Measurements from ENCODE around the gene MATR3. TPM values are rescaled to one million over a fixed set of nuclear protein-coding genes. Genes with fewer than 3 reads are reported as not detected.

Gene MATR3, protein sequence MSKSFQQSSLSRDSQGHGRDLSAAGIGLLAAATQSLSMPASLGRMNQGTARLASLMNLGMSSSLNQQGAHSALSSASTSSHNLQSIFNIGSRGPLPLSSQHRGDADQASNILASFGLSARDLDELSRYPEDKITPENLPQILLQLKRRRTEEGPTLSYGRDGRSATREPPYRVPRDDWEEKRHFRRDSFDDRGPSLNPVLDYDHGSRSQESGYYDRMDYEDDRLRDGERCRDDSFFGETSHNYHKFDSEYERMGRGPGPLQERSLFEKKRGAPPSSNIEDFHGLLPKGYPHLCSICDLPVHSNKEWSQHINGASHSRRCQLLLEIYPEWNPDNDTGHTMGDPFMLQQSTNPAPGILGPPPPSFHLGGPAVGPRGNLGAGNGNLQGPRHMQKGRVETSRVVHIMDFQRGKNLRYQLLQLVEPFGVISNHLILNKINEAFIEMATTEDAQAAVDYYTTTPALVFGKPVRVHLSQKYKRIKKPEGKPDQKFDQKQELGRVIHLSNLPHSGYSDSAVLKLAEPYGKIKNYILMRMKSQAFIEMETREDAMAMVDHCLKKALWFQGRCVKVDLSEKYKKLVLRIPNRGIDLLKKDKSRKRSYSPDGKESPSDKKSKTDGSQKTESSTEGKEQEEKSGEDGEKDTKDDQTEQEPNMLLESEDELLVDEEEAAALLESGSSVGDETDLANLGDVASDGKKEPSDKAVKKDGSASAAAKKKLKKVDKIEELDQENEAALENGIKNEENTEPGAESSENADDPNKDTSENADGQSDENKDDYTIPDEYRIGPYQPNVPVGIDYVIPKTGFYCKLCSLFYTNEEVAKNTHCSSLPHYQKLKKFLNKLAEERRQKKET
- 100 to 1,000 TPM in 4 of 5 donors, 10 to 100 TPM in 1; 73.6 to 352 (median 176) TPM for total RNA-seq
- 10 to 100 TPM; 68.2 to 86.0 (median 73.9) TPM for polyA plus RNA-seq
- long read RNA-seq, donor 1, full-length matches to known transcripts: 4 of 90 reads
- long read RNA-seq, donor 1, partial matches to known transcripts: 86 of 90 reads
- long read RNA-seq, donor 1, other reads (novel, unspliced or antisense): 0 of 90 reads
- long read RNA-seq, donor 2, full-length matches to known transcripts: 16 of 102 reads
- long read RNA-seq, donor 2, partial matches to known transcripts: 86 of 102 reads
- long read RNA-seq, donor 2, other reads (novel, unspliced or antisense): 0 of 102 reads
- long read RNA-seq, donor 3, full-length matches to known transcripts: 4 of 96 reads
- long read RNA-seq, donor 3, partial matches to known transcripts: 92 of 96 reads
- long read RNA-seq, donor 3, other reads (novel, unspliced or antisense): 0 of 96 reads
- long read RNA-seq, donor 4, full-length matches to known transcripts: 4 of 4 reads
- long read RNA-seq, donor 4, partial matches to known transcripts: 0 of 4 reads
- long read RNA-seq, donor 4, other reads (novel, unspliced or antisense): 0 of 4 reads
- long read RNA-seq, donor 5, full-length matches to known transcripts: 18 of 97 reads
- long read RNA-seq, donor 5, partial matches to known transcripts: 79 of 97 reads
- long read RNA-seq, donor 5, other reads (novel, unspliced or antisense): 0 of 97 reads
- long read RNA-seq, donor 6, full-length matches to known transcripts: 41 of 321 reads
- long read RNA-seq, donor 6, partial matches to known transcripts: 275 of 321 reads
- long read RNA-seq, donor 6, other reads (novel, unspliced or antisense): 5 of 321 reads
- long read RNA-seq, donor 7, full-length matches to known transcripts: 15 of 127 reads
- long read RNA-seq, donor 7, partial matches to known transcripts: 112 of 127 reads
- long read RNA-seq, donor 7, other reads (novel, unspliced or antisense): 0 of 127 reads
- long read RNA-seq, donor 8, full-length matches to known transcripts: 17 of 183 reads
- long read RNA-seq, donor 8, partial matches to known transcripts: 166 of 183 reads
- long read RNA-seq, donor 8, other reads (novel, unspliced or antisense): 0 of 183 reads
- long read RNA-seq, donor 9, full-length matches to known transcripts: 6 of 134 reads
- long read RNA-seq, donor 9, partial matches to known transcripts: 128 of 134 reads
- long read RNA-seq, donor 9, other reads (novel, unspliced or antisense): 0 of 134 reads
- long read RNA-seq, donor 10, full-length matches to known transcripts: 4 of 21 reads
- long read RNA-seq, donor 10, partial matches to known transcripts: 17 of 21 reads
- long read RNA-seq, donor 10, other reads (novel, unspliced or antisense): 0 of 21 reads

DNA sequence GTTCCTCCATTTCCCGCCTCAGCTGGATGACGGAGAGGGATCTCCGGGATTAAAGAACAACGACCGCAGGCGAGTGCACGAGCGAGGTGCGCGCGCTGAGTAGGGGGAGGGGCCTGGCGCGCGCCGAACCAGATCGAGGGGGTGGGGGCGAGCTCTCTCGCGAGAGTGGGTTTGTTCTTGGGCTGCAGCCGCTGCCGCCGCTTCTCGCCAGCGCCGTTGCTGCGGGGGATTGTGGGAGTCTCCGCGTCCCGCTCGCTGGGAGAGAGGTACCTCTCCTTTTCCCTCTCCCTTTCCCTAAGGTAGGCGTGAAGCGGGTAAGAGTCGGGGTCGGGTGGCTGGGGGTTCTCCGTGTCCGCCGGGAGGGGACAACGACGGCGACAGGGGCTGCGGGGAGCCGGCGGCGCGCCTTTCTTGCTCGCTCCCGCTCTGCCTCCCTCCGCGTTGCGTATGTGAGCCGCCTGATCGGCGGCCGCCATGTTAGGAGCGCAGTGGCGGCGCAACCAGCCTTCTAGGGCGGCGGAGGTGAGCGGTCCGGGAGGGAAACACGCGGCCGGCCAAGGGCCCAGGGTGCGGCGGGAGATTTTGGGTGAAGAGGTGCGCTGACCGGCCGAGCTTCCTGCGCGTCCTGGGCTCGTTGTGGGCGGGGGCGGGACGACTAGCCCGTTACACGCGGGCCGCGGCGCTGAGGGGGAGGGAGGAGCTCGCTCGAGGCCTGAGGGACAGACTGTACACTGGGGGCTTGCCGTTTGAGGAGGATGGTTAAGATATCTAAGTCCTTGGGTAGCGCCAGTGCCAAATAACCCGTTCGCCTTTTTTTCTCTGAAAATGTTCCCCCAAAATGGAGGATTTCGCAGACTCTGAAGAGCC, at the start of gene MATR3:
Gene MATR3 (plus strand): TSS at position 234 of the 867 bp plus-strand sequence. CDS start 13,676 bp downstream, outside the sequence.
- no peaks in the 10 kb centered on the region for H3K9me3 ChIP-seq
- intact Hi-C loops (cut with DNase I; ENCODE audit: low total_unique reads): loop anchor here (10.0 kb wide), 1 partner anchor 51 kb away; the partner anchor contains the start of gene PAIP2
- H3K36me3 ChIP-seq: no peaks in the 10 kb centered on the region
- no peaks in the 10 kb centered on the region for H3K27me3 ChIP-seq
- peak; percentile 96 to 99 for DNase-seq
- TF ChIP-seq POLR2A (IDR thresholded peaks at IDR 0.05) (peak in 2 of 4 donors; percentile 88 to 94), EP300 (IDR thresholded peaks at IDR 0.05) (no peak), POLR2AphosphoS5 (IDR thresholded peaks at IDR 0.05) (peak; percentile 93 to 99 (median 99)), CTCF (IDR thresholded peaks at IDR 0.05) (no peak)
- peak within 1 kb of the TSS; percentile 97 to 99 (median 99) for H3K27ac ChIP-seq
- 0 to 1% (median 0%) methylated on average over 32 to 88 of the region's 88 CpGs for WGBS, 5 donors
- peaks cover 32 to 44% (median 39%) of the 10 kb centered on the region in 4 donors for H3K4me1 ChIP-seq
- peak within 1 kb of the TSS; percentile 71 to 84 (median 80) for H3K4me3 ChIP-seq

DNA sequence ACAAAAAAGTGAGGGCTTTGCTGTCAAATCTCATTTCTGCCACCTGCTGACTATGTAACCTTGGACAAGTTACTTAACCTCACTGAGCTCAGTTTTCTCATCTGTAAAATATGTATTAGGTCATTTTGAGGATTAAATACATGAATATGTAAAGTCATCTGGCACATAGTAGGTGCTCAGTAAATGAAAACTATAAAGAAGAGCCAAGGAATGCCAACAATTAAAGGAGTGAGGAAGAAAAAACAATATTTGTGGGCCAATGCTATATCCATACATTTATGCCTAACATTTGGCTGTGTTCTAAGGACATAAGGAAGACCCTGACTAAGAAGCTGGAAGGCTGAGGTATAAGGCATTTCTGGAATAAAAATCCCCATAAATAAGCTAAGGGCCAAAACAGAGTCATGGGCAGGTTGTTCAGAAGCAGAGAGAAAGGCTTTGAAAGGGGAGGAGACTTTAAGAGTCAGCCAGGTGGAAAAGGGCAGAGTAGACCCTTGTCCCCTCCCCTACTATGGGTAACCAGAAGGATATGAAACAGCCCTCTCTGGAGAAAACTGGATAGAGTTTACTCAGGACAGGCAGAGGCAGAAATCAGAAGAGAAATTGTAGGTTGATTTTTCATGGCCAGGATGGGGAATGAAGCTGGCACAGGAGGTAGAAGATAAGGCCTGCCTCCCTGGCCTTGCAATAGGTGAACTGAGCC, 47.8 kb upstream of the MATR3 start:
- H3K9me3 ChIP-seq: no peaks in the 10 kb centered on the region
- intact Hi-C loops (cut with DNase I; ENCODE audit: low total_unique reads): no loop called here
- DNase-seq: no peak
- H3K27ac ChIP-seq: no peak overlapping the region
- no peaks in the 10 kb centered on the region for H3K27me3 ChIP-seq
- no peak for TF ChIP-seq POLR2AphosphoS5 (IDR thresholded peaks at IDR 0.05)
- TF ChIP-seq POLR2A (IDR thresholded peaks at IDR 0.05): no peak
- no peak for TF ChIP-seq EP300 (IDR thresholded peaks at IDR 0.05)
- no peak for TF ChIP-seq CTCF (IDR thresholded peaks at IDR 0.05)
- H3K4me1 ChIP-seq: peaks cover 0 to 7% (median 0%) of the 10 kb centered on the region in 4 donors
- H3K4me3 ChIP-seq: no peak overlapping the region
- H3K36me3 ChIP-seq: no peaks in the 10 kb centered on the region
